Vagina (tissue), 2 donors: Measurements from ENCODE around the gene IP6K1. TPM values are rescaled to one million over a fixed set of nuclear protein-coding genes. Genes with fewer than 3 reads are reported as not detected.
A peak's percentile ranks its signal among the peaks of the same experiment; 100 is the strongest.

ENCODE experiments used
- DNase-seq, 2 donors: peaks; one replicate each; pipeline ENCODE4 v3.0.0-alpha.2; 2017; ENCODE audit errors: extremely low spot score in 2 of 2
- H3K27ac ChIP-seq: fragments of 200-600 bp; sonication (generic); one replicate; pipeline ENCODE4 v1.5.1; 2019
- H3K27me3 ChIP-seq: fragments of 200-600 bp; sonication (generic); one replicate; pipeline ENCODE4 v1.5.1; 2019
- H3K36me3 ChIP-seq, 2 donors: fragments of 200-600 bp; sonication (generic); one replicate each; pipeline ENCODE4 v1.5.1; 2017 to 2019
- H3K4me1 ChIP-seq: fragments of 200-600 bp; sonication (generic); one replicate; pipeline ENCODE4 v1.5.1; 2019
- H3K4me3 ChIP-seq, 2 donors: fragments of 200-600 bp; sonication (generic); 1 replicate in 1 of 2; 2 replicates in 1 of 2; pipeline ENCODE4 v1.5.1; 2016 to 2019
- H3K9me3 ChIP-seq: fragments of 200-600 bp; sonication (generic); one replicate; pipeline ENCODE4 v1.5.1; 2019
- CTCF ChIP-seq, 3 experiments: fragments of 450-650 bp in 2 of 3; fragments of 200-600 bp in 1 of 3; sonication (generic) in 1 of 3; IDR thresholded peaks; one replicate each; pipeline ENCODE4 v1.5.1; 2017 to 2019; ENCODE audit warnings: antibody characterized with exemption in 3 of 3, mild to moderate bottlenecking in 2 of 3, moderate library complexity in 2 of 3
- POLR2A ChIP-seq, 2 donors: fragments of 450-650 bp; IDR thresholded peaks; one replicate each; pipeline ENCODE4 v1.6.1; 2017; ENCODE audit warnings: antibody characterized with exemption in 2 of 2, mild to moderate bottlenecking in 2 of 2, moderate library complexity in 2 of 2
- POLR2AphosphoS5 ChIP-seq, 2 donors: sonication (generic); formaldehyde crosslinking; IDR thresholded peaks; one replicate each; pipeline ENCODE4 v1.9.0; 2017; ENCODE audit warnings: antibody characterized with exemption in 2 of 2, mild to moderate bottlenecking in 2 of 2, low read depth in 1 of 2; ENCODE audit not compliant: insufficient read depth in 1 of 2
- intact Hi-C: fragments of 100-400 bp; cut with DNase I; formaldehyde crosslinking; loops from one replicate; pipeline ENCODE4 v1.15.1; 2023
- total RNA-seq: library from RNA; depleted of rRNA; stranded (reverse); fragments of >200 nt; gene quantifications from one replicate; pipeline ENCODE4 v1.2.3, GENCODE V29; 2016

IP6K1 gene
- total RNA-seq, 1 donor from 2014 or later, result 46.2 TPM

DNA sequence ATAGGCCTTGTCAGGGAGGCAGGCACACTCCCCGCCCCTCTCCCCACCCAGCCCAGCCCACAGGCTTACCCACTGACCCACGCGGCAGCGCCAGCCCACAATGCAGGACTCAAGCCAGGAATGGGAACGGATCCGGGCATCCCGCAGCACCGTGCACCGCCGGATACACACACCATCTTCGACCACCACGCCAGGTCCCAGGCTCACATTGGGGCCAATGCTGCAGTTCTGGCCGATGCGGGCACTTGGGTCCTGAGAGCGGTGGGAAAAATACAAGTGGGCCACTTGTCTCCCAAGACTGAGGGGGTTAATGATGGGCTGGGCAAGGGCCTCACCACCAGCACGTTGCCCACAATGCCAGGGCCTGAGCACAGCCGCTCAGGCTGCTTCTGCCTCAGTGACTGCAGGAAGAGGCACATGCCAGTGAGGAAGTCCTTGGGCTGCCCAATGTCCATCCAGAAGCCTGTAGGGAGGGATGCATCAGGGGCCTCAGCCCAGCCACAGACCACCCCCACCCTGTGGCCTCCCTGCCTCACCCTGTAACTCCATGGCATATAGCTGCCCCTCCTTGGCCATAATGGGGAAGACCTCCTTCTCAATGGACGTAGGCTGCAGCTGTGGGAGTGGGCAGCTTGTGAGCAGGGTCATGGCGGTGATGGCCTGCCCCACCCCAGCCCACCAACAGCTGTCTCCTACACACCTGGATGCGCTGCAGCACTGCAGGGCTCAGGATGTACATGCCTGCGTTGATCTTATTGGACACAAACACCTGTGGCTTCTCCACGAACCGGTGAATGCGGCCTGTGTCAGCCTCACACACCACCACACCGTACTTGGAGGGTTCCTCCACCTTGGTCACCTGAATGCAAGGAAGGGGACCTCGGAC is 64.2 kb downstream of the IP6K1 start:
- Histone ChIP-seq H3K36me3 (peaks cover 0 to 17% of the 10 kb centered on the region in 2 donors), H3K4me1 (peaks cover 49% of the 10 kb centered on the region), H3K27ac (no peak overlapping the region), H3K4me3 (peak overlapping the region in 1 of 2 donors; percentile 88), H3K27me3 (no peaks in the 10 kb centered on the region), H3K9me3 (no peaks in the 10 kb centered on the region)
- no peak for TF ChIP-seq POLR2AphosphoS5 (IDR thresholded peaks at IDR 0.05; ENCODE audit: insufficient read depth in 1 of 2, low read depth in 1 of 2)
- TF ChIP-seq POLR2A (IDR thresholded peaks at IDR 0.05), result no peak
- no peak for TF ChIP-seq CTCF (IDR thresholded peaks at IDR 0.05)
- intact Hi-C loops, result loop anchor here (10.0 kb wide), 1 partner anchor 123 kb away; no protein-coding TSS in a partner anchor
- peak in 1 of 2 donors; percentile 89 for DNase-seq

DNA sequence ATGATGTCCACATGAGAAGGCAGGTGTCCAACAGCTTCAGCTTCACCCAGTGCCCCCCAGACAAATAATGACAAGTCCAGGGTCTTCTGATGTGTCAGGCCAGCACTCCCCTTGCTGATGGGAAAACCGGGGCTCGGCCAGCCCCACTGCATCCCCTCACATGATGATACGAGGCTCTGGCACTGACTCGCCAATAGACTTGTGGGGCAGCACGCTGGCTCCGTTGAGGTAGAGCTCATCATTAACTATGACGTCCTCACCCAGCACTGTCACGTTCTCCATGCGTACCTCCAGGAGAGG is 64.8 kb downstream of the IP6K1 start:
- H3K9me3 ChIP-seq, result no peaks in the 10 kb centered on the region
- peaks cover 49% of the 10 kb centered on the region for H3K4me1 ChIP-seq
- H3K27ac ChIP-seq, result no peak overlapping the region
- H3K4me3 ChIP-seq, result no peak overlapping the region
- H3K36me3 ChIP-seq, result peaks cover 0 to 18% of the 10 kb centered on the region in 2 donors
- TF ChIP-seq POLR2A (IDR thresholded peaks at IDR 0.05), result no peak
- no peak for TF ChIP-seq POLR2AphosphoS5 (IDR thresholded peaks at IDR 0.05; ENCODE audit: insufficient read depth in 1 of 2, low read depth in 1 of 2)
- TF ChIP-seq CTCF (IDR thresholded peaks at IDR 0.05), result no peak
- H3K27me3 ChIP-seq, result no peaks in the 10 kb centered on the region
- intact Hi-C loops, result loop anchor here (10.0 kb wide), 1 partner anchor 123 kb away; no protein-coding TSS in a partner anchor
- peak in 1 of 2 donors; percentile 84 for DNase-seq

DNA sequence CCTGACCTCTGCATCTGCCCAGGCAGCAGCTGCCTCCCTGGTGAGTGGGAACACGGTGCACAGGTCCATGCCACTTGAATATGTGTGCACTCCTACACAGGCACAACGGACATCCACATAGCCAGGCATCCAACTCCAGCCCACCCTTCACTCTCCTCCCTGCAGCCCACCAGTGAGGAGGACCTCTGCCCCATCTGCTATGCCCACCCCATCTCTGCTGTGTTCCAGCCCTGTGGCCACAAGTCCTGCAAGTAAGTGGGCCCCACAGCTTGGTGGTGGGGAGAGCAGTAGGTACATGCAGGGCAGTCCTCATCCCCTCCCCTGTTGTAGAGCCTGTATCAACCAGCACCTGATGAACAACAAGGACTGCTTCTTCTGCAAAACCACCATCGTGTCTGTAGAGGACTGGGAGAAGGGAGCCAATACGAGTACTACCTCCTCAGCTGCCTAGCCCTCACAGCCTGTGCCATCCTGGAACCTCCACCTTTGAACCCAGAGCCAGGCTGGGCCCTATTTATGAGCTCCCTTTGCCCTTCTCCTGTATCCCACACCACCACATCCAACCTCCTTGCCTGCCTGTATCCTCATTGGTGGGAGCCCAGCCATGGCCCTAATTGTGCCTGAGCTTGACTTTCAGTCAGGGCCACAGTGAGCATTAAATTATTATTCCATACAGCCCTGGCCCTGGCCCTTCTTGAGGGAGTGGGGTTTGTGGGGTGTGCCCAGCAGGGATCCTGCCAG is 65.3 kb downstream of the IP6K1 start:
- TF ChIP-seq CTCF (IDR thresholded peaks at IDR 0.05), result no peak
- TF ChIP-seq POLR2AphosphoS5 (IDR thresholded peaks at IDR 0.05; ENCODE audit: insufficient read depth in 1 of 2, low read depth in 1 of 2), result no peak
- no peak for TF ChIP-seq POLR2A (IDR thresholded peaks at IDR 0.05)
- H3K9me3 ChIP-seq, result no peaks in the 10 kb centered on the region
- peaks cover 0 to 20% of the 10 kb centered on the region in 2 donors for H3K36me3 ChIP-seq
- no peak overlapping the region for H3K4me3 ChIP-seq
- no peak overlapping the region for H3K27ac ChIP-seq
- peak in 1 of 2 donors; percentile 89 for DNase-seq
- no peaks in the 10 kb centered on the region for H3K27me3 ChIP-seq
- H3K4me1 ChIP-seq, result peaks cover 49% of the 10 kb centered on the region
- intact Hi-C loops, result loop anchor here (10.0 kb wide), 1 partner anchor 124 kb away; no protein-coding TSS in a partner anchor

DNA sequence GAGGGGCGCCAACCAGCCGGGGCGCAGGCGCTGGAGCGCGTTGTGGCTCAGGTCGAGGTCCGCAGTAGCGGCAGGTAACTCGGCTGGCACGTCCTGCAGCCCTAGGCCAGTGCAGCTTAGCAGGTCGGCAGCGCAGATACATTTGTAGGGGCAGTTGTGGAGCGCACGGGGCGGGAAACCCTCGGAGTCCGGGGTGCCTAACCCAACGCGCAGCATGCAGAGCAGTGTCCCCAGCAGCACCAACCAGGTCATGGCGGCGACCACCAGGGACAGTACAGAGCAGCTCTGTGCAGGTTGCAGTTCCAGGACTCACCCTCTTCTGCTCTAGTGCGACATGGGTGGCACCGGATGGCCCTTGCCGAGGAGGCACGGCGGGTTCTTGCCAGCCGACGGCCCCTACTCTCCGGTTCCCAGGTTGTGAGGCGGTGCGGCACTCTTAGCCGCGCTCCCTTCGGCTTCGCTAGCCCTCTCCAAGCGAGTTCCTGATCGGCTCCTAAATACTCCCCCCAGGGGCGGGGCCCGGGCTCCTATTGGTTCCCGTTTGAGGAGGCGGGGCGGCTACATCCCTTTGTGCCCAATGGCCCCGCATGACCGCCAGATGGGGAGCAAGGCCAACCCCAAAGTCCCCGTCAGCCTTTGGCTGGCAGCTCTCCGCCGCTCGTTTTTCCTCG is 67.0 kb downstream of the IP6K1 start, which contains the start of gene AMIGO3:
TSS of gene AMIGO3 (minus strand) at position 471 of the 671 bp plus-strand sequence. CDS start at position 252, 219 bp downstream.
- intact Hi-C loops, result no loop called here
- Histone ChIP-seq H3K27ac (peak within 1 kb of the TSS; percentile 1), H3K4me3 (peak within 1 kb of the TSS; percentile 53 to 58), H3K4me1 (peaks cover 39% of the 10 kb centered on the region), H3K36me3 (peaks cover 0 to 20% of the 10 kb centered on the region in 2 donors), H3K9me3 (no peaks in the 10 kb centered on the region), H3K27me3 (no peaks in the 10 kb centered on the region)
- peak in 1 of 2 donors; percentile 96 for DNase-seq
- TF ChIP-seq POLR2AphosphoS5 (IDR thresholded peaks at IDR 0.05; ENCODE audit: insufficient read depth in 1 of 2, low read depth in 1 of 2) (peak; percentile 81 to 94), POLR2A (IDR thresholded peaks at IDR 0.05) (peak; percentile 57 to 69), CTCF (IDR thresholded peaks at IDR 0.05) (peak in 2 of 3 experiments; percentile 23 to 54)
